ENCODE results near the gene ATP13A3. TPM values are rescaled to one million over a fixed set of nuclear protein-coding genes. Genes with fewer than 3 reads are reported as not detected.
"Not testable (repeated sequence)": the region's sequence is repeated elsewhere in the genome, so short reads cannot be mapped to it uniquely, and the experiment has no call there.

ATP13A3 gene
- total RNA-seq, 1 donor from 2014 or later = 91.9 TPM

DNA sequence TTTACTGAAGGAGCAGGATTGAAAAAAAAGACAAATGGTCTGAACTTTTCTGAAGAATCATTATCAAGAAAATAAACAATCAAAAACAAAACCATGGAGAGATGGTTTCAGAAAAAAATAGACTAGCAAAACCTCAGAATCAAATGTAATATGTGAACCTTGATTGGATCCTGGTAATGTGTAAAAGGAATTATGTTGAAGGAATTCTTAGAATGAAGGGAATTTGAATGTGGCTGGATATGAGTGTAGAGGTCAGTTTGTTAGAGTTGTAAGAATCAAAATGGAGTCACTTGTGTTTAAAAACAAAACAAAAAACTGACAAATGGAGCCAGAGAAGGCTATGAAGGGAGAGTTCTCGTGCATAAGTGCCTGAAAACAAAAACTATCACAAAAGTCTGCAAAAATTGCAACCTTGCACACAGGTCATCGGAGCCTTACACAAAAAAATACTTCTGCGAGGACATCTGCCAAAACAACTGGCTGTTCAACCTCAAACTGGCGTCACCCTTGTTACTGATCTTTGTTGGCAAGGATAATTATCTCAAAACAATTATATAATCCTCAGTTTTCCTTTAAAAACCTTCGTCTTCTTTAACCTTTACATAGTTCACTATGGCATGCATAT is 19.1 kb upstream of the ATP13A3 start:
- intact Hi-C loops (cut with micrococcal nuclease) = no loop called here
- ATAC-seq (ENCODE audit: low read depth) = no peak
- POLR2A ChIA-PET = no interaction called here
- Mint-ChIP-seq H3K27ac (no peak overlapping the region), H3K27me3 (no peaks in the 10 kb centered on the region), H3K36me3 (ENCODE audit: low read depth) (no peaks in the 10 kb centered on the region), H3K4me3 (no peak overlapping the region), H3K4me1 (no peaks in the 10 kb centered on the region), H3K9me3 (no peaks in the 10 kb centered on the region)
- no peak for DNase-seq
- TF ChIP-seq, protein P1, sequence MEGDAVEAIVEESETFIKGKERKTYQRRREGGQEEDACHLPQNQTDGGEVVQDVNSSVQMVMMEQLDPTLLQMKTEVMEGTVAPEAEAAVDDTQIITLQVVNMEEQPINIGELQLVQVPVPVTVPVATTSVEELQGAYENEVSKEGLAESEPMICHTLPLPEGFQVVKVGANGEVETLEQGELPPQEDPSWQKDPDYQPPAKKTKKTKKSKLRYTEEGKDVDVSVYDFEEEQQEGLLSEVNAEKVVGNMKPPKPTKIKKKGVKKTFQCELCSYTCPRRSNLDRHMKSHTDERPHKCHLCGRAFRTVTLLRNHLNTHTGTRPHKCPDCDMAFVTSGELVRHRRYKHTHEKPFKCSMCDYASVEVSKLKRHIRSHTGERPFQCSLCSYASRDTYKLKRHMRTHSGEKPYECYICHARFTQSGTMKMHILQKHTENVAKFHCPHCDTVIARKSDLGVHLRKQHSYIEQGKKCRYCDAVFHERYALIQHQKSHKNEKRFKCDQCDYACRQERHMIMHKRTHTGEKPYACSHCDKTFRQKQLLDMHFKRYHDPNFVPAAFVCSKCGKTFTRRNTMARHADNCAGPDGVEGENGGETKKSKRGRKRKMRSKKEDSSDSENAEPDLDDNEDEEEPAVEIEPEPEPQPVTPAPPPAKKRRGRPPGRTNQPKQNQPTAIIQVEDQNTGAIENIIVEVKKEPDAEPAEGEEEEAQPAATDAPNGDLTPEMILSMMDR (IDR thresholded peaks at IDR 0.05) = no peak
- CTCF ChIA-PET = no interaction called here

DNA sequence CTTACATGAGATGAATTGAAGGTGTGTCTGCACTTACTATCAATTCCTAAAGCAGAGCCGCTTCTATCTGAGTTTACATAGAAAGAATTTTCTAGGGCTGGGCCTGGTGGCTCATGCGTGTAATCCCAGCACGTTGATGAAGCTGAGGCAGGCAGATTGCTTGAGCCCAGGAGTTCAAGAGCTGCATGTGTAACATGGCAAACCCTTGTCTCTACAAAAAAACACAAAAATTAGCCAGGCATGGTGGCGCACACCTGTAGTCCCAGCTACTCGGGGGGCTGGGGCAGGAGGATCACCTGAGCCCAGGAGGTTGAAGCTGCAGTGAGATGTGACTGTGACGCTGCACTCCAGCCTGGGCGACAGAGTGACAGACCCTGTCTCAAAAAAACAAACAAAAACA is 18.1 kb upstream of the ATP13A3 start:
- H3K9me3 Mint-ChIP-seq = no peaks in the 10 kb centered on the region
- TF ChIP-seq, protein P1 (IDR thresholded peaks at IDR 0.05) = no peak
- ChIA-PET CTCF (interaction anchor here (1.3 to 1.4 kb wide), 2 partner anchors 25 to 33 kb away, joined by 3 read pairs; no protein-coding TSS in a partner anchor), POLR2A (no interaction called here)
- no peaks in the 10 kb centered on the region for H3K4me1 Mint-ChIP-seq
- no peak overlapping the region for H3K27ac Mint-ChIP-seq
- DNase-seq (no peak), ATAC-seq (ENCODE audit: low read depth) (no peak)
- no peaks in the 10 kb centered on the region for H3K36me3 Mint-ChIP-seq (ENCODE audit: low read depth)
- H3K4me3 Mint-ChIP-seq = no peak overlapping the region
- H3K27me3 Mint-ChIP-seq = no peaks in the 10 kb centered on the region
- intact Hi-C loops (cut with micrococcal nuclease) = no loop called here

DNA sequence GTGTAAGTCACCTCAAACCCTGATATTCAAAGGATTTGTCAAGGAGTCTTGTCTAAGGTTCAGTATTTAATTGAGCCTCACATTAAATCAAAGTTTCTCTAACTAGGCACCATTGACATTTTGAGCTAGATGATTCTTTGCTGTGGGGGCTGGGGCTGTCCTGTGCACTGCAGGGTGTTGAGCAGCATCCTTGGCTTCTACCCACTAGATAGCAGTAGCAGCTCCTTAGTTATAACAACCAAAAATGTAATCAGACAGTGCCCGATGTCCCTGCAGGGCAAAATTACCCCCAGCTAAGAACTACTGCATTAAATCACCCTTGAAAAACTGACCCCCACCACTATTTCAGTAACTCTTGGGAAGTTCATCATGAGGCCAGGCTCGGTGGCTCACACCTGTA is 17.3 kb upstream of the ATP13A3 start:
- H3K36me3 Mint-ChIP-seq (ENCODE audit: low read depth) = no peaks in the 10 kb centered on the region
- CTCF ChIA-PET = interaction anchor here (1.3 to 1.4 kb wide), 2 partner anchors 25 to 32 kb away, joined by 3 read pairs; no protein-coding TSS in a partner anchor
- intact Hi-C loops (cut with micrococcal nuclease) = no loop called here
- ATAC-seq (ENCODE audit: low read depth) (no peak), DNase-seq (no peak)
- H3K27ac Mint-ChIP-seq = no peak overlapping the region
- no peaks in the 10 kb centered on the region for H3K27me3 Mint-ChIP-seq
- TF ChIP-seq, protein P1 (IDR thresholded peaks at IDR 0.05) = no peak
- POLR2A ChIA-PET = no interaction called here
- H3K4me3 Mint-ChIP-seq = no peak overlapping the region
- no peaks in the 10 kb centered on the region for H3K4me1 Mint-ChIP-seq
- no peaks in the 10 kb centered on the region for H3K9me3 Mint-ChIP-seq

DNA sequence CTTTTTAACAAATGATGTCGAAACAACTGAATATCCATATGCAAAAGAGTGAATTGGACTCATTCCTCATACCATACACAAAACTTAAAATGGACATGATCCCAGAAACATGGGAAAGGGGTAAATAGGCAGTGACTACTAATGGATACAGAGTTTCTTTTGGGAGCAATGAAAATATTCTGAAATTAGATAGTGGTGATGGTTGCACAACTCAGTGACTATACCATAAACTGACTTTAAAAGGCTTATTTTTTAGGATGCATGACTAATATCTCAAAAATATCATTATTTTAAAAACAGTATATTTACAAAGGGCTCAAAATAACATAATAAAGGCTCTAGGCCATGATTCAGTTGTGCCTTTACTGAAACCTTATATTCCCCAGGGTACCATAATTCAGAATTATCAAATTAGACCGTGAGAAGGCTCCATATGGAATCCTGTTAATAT is 16.3 kb upstream of the ATP13A3 start:
- CTCF ChIA-PET = interaction anchor here (1.3 to 1.4 kb wide), 2 partner anchors 19 to 24 kb away, joined by 3 read pairs; no protein-coding TSS in a partner anchor
- no peaks in the 10 kb centered on the region for H3K36me3 Mint-ChIP-seq (ENCODE audit: low read depth)
- no peak overlapping the region for H3K27ac Mint-ChIP-seq
- no peaks in the 10 kb centered on the region for H3K9me3 Mint-ChIP-seq
- no peaks in the 10 kb centered on the region for H3K27me3 Mint-ChIP-seq
- POLR2A ChIA-PET = no interaction called here
- H3K4me1 Mint-ChIP-seq = peaks cover under 1% of the 10 kb centered on the region
- TF ChIP-seq, protein P1 (IDR thresholded peaks at IDR 0.05) = no peak
- DNase-seq = no peak
- intact Hi-C loops (cut with micrococcal nuclease) = no loop called here
- ATAC-seq (ENCODE audit: low read depth) = no peak
- H3K4me3 Mint-ChIP-seq = no peak overlapping the region

DNA sequence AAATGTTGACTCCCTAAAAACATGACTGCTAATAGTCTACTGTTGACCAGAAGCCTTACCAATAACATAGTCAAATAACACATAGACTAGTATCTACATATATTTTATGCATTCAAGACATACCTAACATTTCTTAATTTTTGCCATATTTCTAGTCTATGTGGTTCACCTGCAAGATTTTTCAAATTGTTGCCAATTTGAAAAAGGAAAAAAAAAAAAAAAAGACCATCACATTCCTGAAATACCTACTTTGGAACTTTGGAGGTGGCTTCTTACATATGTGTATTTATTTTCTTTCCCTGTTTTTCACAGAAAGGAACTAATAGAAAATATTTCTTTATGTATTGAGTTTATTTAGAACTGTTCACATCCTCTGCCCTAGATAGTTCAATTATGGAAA is 13.4 kb upstream of the ATP13A3 start:
- CTCF ChIA-PET = no interaction called here
- H3K36me3 Mint-ChIP-seq (ENCODE audit: low read depth) = no peaks in the 10 kb centered on the region
- POLR2A ChIA-PET = interaction anchor here (0.6 kb wide), 1 partner anchor 16 kb away, joined by 7 read pairs; no protein-coding TSS in a partner anchor
- DNase-seq (no peak), ATAC-seq (ENCODE audit: low read depth) (no peak)
- intact Hi-C loops (cut with micrococcal nuclease) = no loop called here
- H3K9me3 Mint-ChIP-seq = no peaks in the 10 kb centered on the region
- no peak overlapping the region for H3K4me3 Mint-ChIP-seq
- H3K27me3 Mint-ChIP-seq = no peaks in the 10 kb centered on the region
- peaks cover 19% of the 10 kb centered on the region for H3K4me1 Mint-ChIP-seq
- H3K27ac Mint-ChIP-seq = no peak overlapping the region
- TF ChIP-seq, protein P1 (IDR thresholded peaks at IDR 0.05) = no peak

DNA sequence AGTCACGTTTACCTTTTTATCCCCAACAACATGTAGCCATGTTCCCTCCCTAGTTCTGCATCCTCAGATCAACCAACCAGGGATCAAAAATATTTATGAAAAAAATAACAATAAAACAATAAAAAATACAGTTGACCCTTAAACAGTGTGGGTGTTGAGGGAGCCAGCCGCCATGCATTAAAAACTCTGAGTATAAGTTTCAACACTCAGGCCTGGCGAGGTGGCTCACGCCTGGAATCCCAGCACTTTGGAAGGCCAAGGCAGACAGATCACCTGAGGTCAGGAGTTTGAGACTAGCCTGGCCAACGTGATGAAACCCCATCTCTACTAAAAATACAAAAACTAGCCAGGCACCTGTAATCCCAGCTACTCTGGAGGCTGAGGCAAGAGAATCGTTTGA is 12.7 kb upstream of the ATP13A3 start:
- H3K4me1 Mint-ChIP-seq = peaks cover 19% of the 10 kb centered on the region
- H3K36me3 Mint-ChIP-seq (ENCODE audit: low read depth); H3K9me3 Mint-ChIP-seq; ATAC-seq (ENCODE audit: low read depth); CTCF ChIA-PET; H3K27me3 Mint-ChIP-seq; DNase-seq; POLR2A ChIA-PET; H3K27ac Mint-ChIP-seq; intact Hi-C loops (cut with micrococcal nuclease); H3K4me3 Mint-ChIP-seq: not testable (repeated sequence)
